ENCODE data around the gene TEN1. TPM values are rescaled to one million over a fixed set of nuclear protein-coding genes. Genes with fewer than 3 reads are reported as not detected.
"Not testable (repeated sequence)": the region's sequence is repeated elsewhere in the genome, so short reads cannot be mapped to it uniquely, and the experiment has no call there.

TEN1 gene
- total RNA-seq (2014; rRNA removed; shearing (Covaris generic)), result 31.4 and 39.4 TPM in 2 replicates

DNA sequence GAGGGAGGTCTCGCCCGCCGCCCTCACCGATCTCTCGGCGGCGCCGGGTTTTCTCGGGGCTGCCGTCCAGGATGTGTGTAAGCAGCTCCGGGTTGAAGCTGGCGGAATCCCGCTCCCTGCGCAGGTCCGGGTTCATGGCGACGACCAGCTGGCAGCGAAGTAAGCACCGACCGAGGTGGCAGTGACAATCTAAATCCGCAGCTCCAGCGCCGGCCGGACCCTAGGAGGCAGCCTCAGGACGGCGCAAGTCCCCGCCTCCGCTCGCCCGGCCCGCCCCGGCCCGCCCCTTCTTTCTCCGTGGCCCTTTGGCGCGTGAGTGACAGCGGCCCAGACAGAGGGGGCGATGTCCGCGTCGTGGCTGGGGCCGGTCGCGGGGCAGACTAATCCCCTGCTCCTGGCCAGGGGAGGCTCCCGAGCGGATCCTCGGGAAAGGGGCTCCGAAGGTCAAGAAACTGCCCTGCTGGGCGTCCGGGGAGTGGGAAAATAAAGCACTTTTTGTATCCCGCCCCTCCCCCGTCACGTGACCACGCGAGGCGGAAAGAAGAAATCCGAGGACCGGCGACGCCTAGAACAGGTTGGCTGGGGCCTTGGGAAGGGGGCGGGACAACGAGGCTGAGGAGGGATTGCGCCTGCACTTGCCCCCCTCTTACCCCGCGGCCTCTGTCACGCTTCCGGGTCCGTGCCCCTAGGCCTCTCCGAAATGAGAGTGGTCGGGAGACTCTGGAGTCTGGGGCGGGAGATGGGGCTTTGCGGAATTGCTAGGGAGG, at the start of gene TEN1, which contains the start of gene ACOX1:
TSS of gene TEN1 (plus strand) at position 303 of the 767 bp plus-strand sequence. CDS start 6,953 bp downstream, outside the sequence.
TSS of gene ACOX1 (minus strand) at position 229 of the 767 bp plus-strand sequence. CDS start at position 136, 93 bp downstream.
- DNase-seq (ENCODE audit: low spot score), result peak; percentile 98
- in situ Hi-C loops (cut with HindIII; ENCODE audit: low sequenced_read_pairs), result no loop called here

DNA sequence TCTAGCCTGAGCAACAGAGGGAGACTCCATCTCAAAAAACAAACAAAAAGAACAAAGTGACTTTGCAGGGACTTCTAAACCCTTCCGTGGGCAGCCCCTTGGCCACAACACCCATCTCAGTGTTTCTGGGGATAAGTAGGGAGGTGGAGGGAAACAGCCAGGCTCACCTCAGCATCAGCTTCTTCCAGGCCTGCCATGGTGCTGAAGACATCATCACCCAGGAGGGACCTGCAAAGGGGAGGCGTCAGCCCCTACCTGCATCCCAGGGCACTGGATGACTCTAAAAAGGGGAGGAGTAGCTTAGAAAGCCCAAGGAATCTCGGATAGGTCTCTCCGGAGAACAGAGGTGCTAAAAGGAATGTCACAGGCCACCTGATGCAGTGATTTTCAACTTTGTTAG, 48.0 kb upstream of the TEN1 start:
- no peak for DNase-seq (ENCODE audit: low spot score)

DNA sequence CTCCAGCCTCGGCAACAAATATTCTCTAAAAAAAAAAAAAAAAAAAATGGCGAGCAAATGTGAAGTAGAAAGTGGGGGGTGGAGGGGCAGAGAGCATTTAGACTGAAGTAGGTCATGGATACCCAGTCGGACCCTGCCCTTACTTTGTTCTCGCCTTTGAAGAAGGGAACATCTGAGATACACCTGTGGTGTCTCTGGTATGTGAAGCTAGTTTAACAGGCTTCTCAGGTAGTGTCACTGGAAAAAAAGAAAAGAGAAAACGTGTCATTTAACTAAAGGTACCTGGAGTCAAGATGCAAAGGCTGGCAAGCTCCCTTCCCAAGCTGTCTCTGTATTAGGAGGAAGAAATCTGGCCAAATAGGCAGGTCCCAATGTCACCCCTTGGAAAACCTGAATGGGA, 46.2 kb upstream of the TEN1 start:
- in situ Hi-C loops (cut with HindIII; ENCODE audit: low sequenced_read_pairs), result no loop called here
- DNase-seq (ENCODE audit: low spot score), result no peak

More for the DNA sequence above, 48.0 kb upstream of the TEN1 start:
- in situ Hi-C loops (cut with HindIII; ENCODE audit: low sequenced_read_pairs), result no loop called here

DNA sequence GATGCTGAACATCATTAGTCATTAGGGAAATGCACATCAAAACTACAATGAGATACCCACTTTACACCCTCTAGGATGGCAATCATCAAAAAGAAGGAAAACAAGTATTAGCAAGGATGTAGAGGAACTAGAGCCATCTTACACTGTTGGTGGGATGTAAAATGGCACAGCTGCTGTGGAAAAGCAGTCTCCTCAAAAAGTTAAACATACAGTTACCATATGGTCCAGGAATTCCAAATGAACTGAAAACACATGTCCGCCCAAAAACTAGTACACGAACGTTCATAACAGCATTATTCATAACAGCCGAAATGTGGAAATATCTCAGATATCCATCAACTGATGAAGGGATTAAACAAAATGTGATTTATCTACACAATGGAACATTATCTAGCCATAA, 45.2 kb upstream of the TEN1 start:
- DNase-seq (ENCODE audit: low spot score), result no peak
- in situ Hi-C loops (cut with HindIII; ENCODE audit: low sequenced_read_pairs), result no loop called here

DNA sequence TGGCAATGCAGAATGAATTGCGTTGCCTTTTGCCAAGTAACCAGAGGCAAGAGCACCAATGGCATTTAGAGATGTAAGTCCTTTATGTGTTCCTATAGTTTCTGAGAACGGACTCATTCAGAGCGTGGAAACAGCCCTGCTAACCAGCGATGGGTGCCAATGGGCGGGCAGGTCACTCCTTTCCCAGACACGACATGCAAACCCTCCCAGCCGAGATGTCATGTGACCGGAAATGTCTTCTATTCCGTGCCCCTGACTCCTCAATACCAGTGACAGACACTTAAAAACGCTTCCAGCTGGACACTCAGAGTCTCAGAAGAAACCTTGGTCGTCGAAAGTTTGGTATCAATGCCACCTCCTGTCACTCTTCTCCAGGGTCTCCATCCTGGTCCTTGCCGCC, 41.4 kb upstream of the TEN1 start:
- in situ Hi-C loops (cut with HindIII; ENCODE audit: low sequenced_read_pairs), result no loop called here
- no peak for DNase-seq (ENCODE audit: low spot score)

- DNase-seq (ENCODE audit: low spot score), result peak; percentile 95
- in situ Hi-C loops (cut with HindIII; ENCODE audit: low sequenced_read_pairs), result no loop called here
These were observed 38.2 kb upstream of the TEN1 start, which contains the start of gene FBF1 for GRCh38 chr17:75940727-75941441. TSS of gene FBF1 (minus strand) at chr17:75941042. CDS start at chr17:75938149, 2,893 bp downstream.

GRCh38 chr17:75941442-75941819, 37.6 kb upstream of the TEN1 start:
- DNase-seq (ENCODE audit: low spot score), result no peak
- in situ Hi-C loops (cut with HindIII; ENCODE audit: low sequenced_read_pairs), result no loop called here

GRCh38 chr17:75942473-75942872, 36.6 kb upstream of the TEN1 start:
- in situ Hi-C loops (cut with HindIII; ENCODE audit: low sequenced_read_pairs), result no loop called here
- DNase-seq (ENCODE audit: low spot score), result no peak

GRCh38 chr17:75943491-75943890, 35.5 kb upstream of the TEN1 start:
- in situ Hi-C loops (cut with HindIII; ENCODE audit: low sequenced_read_pairs), result no loop called here
- DNase-seq (ENCODE audit: low spot score), result no peak

DNA sequence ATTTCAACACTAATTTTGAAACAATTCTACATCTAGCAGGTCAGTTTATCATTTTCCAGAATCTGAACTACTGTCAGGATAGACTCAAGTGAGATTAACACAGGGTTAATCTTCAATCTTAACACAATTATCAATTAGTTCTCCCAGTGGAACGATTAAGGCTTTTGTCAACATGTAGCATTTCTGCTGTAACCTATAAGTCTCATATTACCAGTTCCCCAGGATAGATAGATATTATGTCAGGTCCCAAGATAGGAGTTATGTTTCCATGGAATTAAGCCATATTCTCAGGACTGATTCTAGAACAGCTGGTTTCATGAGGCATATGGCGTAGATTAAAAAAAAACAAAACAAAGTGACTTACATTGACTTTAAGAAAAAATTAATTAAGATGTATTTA, 33.8 kb upstream of the TEN1 start:
- in situ Hi-C loops (cut with HindIII; ENCODE audit: low sequenced_read_pairs), result no loop called here
- no peak for DNase-seq (ENCODE audit: low spot score)

DNA sequence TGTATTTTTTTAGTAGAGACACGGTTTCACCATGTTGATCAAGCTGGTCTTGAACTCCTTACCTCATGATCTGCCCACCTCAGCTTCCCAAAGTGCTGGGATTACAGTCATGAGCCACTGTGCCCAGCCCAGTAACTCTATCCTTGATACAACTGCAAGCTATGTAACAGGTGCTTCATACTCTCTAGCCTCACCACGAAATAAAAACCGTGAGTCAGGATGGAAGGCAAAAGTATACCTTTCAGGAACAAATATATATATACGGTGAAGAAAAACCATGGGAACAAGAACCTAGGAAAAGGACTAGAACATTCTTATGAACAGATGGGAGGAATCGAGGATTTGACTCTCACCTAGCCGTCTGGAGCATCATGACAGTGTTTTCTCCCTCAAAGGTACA, 28.6 kb upstream of the TEN1 start:
- in situ Hi-C loops (cut with HindIII; ENCODE audit: low sequenced_read_pairs), result no loop called here
- DNase-seq (ENCODE audit: low spot score), result no peak

DNA sequence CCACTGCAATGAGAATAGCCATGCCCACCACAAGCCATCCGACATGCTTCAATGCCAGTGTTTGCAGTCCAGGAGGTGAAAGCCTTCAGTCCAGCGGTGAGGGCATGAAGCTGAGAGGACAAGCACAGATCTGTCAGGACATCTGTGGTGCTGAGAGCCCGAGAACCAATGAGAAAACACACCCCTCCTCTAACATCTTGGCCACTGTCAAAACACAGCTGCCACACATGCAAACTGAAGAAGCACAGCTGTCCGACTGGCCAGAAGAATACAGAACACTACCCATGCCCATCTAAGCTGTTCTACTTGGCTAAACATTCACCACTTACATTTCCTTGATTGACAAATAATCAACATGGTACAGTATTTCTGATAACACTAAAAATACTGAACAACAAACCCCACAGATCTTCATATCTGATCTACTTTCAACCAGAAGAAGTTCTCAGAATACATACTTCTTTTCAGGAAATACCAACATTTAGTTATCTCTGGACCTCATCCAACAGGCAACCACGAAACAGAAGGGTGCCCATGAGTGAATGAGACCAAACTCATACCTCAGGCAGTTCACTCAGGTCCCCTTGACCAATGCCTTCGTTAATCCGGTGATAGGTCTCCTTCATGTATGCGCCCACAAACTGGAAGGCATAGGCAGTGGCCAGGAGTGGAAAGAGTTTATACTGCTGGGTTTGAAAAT, 28.0 kb upstream of the TEN1 start:
- no peak for DNase-seq (ENCODE audit: low spot score)
- in situ Hi-C loops (cut with HindIII; ENCODE audit: low sequenced_read_pairs), result no loop called here

- in situ Hi-C loops (cut with HindIII; ENCODE audit: low sequenced_read_pairs), result no loop called here
- DNase-seq (ENCODE audit: low spot score), result no peak
These were observed 19.8 kb upstream of the TEN1 start for GRCh38 chr17:75959051-75959838.

DNA sequence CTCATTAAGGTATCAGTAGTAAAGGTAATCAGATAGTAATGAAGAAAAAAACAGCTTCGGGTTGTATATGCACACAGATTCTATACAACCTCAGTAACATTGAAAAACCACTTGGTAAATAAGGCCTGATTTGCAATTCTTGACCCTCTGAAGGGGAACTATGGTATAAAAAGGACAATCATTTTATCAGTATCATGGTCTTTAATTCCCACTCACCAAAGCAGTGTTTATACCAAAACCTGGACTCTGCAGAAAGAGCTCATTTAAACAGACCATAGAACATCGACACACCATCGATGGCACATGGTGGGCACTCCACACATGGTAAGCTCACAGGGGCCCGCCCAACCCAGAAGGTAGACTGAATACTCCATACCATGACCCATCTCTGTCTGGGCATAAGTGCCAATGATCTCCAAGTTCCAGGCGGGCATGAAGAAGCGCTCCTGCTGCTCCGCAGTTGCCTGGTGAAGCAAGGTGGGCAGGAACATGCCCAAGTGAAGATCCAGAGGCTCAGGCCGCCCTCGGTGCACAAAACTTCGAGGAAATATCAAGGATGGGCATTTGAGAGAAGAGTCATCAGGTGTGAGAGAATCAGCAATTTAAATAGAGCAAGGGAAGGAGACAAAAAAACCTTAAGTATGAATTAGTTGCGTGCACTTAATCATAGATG, 19.1 kb upstream of the TEN1 start:
- in situ Hi-C loops (cut with HindIII; ENCODE audit: low sequenced_read_pairs), result no loop called here

GRCh38 chr17:75965468-75965867, 13.6 kb upstream of the TEN1 start:
- in situ Hi-C loops (cut with HindIII; ENCODE audit: low sequenced_read_pairs), result no loop called here

More for the DNA sequence above, 19.1 kb upstream of the TEN1 start:
- DNase-seq (ENCODE audit: low spot score), result no peak

GRCh38 chr17:75969044-75969443, 10.0 kb upstream of the TEN1 start:
- DNase-seq (ENCODE audit: low spot score); in situ Hi-C loops (cut with HindIII; ENCODE audit: low sequenced_read_pairs): not testable (repeated sequence)

More at GRCh38 chr17:75965468-75965867, 13.6 kb upstream of the TEN1 start:
- no peak for DNase-seq (ENCODE audit: low spot score)

- in situ Hi-C loops (cut with HindIII; ENCODE audit: low sequenced_read_pairs), result no loop called here
- DNase-seq (ENCODE audit: low spot score), result no peak
These were observed 9.0 kb upstream of the TEN1 start for GRCh38 chr17:75970011-75970523.

- in situ Hi-C loops (cut with HindIII; ENCODE audit: low sequenced_read_pairs), result no loop called here
- no peak for DNase-seq (ENCODE audit: low spot score)
These were observed 8.4 kb upstream of the TEN1 start for GRCh38 chr17:75970626-75971025.

Data from G401 (cell line).